Caco-2 (cell line): Measurements from ENCODE around the gene STXBP1. TPM values are rescaled to one million over a fixed set of nuclear protein-coding genes. Genes with fewer than 3 reads are reported as not detected.

Source experiments
- BruUV-seq: library from RNA; stranded (reverse); fragments of 400-500 nt; replicated peaks from 2 replicates; lab custom pipeline; 2021; lab: Mats Ljungman, UMichigan
- CTCF ChIA-PET: fragments of 300-600 bp; sonication (Branson Sonifier 250); formaldehyde crosslinking; loops from one replicate; lab custom pipeline; 2022; ENCODE audit warnings: antibody characterized with exemption; lab: Charles Lee
- POLR2A ChIA-PET: fragments of 300-600 bp; sonication (Branson Sonifier 250); formaldehyde crosslinking; loops from one replicate; lab custom pipeline; 2022; ENCODE audit warnings: antibody characterized with exemption; lab: Charles Lee
- DNase-seq, 2 experiments: peaks; one replicate each; pipeline versions ENCODE4 v3.0.0 to v3.0.0-alpha.2; 2020 to 2022
- H3K27me3 ChIP-seq: replicated peaks from 2 replicates; pipeline ENCODE4 v1.6.0; 2011; ENCODE audit warnings: low read length; ENCODE audit not compliant: control insufficient read depth, insufficient read depth
- H3K36me3 ChIP-seq: 2 replicates; pipeline ENCODE4 v1.5.1; 2011; ENCODE audit warnings: low read length; ENCODE audit not compliant: control insufficient read depth, insufficient read depth
- H3K4me1 ChIP-seq: fragments of 250-450 bp; sonication (Bioruptor Pico); 2 replicates; pipeline ENCODE4 v1.5.1; 2020; ENCODE audit warnings: mild to moderate bottlenecking
- H3K4me3 ChIP-seq: 2 replicates; pipeline ENCODE4 v1.5.1; 2011; ENCODE audit warnings: low read depth, mild to moderate bottlenecking, control low read depth, low read length
- H3K9me3 ChIP-seq: fragments of 250-450 bp; sonication (Bioruptor Pico); 2 replicates; pipeline ENCODE4 v1.5.1; 2020; ENCODE audit warnings: mild to moderate bottlenecking, moderate library complexity
- H3K27ac Mint-ChIP-seq: one replicate; pipeline ENCODE4 v1.8.0; 2022; ENCODE audit warnings: mixed read lengths; ENCODE audit not compliant: unreplicated experiment
- H3K27me3 Mint-ChIP-seq: one replicate; pipeline ENCODE4 v1.8.0; 2022; ENCODE audit warnings: mixed read lengths; ENCODE audit not compliant: insufficient read depth, unreplicated experiment
- H3K36me3 Mint-ChIP-seq: one replicate; pipeline ENCODE4 v1.8.0; 2022; ENCODE audit warnings: mild to moderate bottlenecking, mixed read lengths; ENCODE audit not compliant: insufficient read depth, unreplicated experiment
- H3K4me1 Mint-ChIP-seq: one replicate; pipeline ENCODE4 v1.8.0; 2022; ENCODE audit warnings: low read depth, mixed read lengths; ENCODE audit not compliant: unreplicated experiment
- H3K4me3 Mint-ChIP-seq: one replicate; pipeline ENCODE4 v1.8.0; 2022; ENCODE audit warnings: mild to moderate bottlenecking, moderate library complexity, mixed read lengths; ENCODE audit not compliant: unreplicated experiment
- H3K9me3 Mint-ChIP-seq: one replicate; pipeline ENCODE4 v1.8.0; 2022; ENCODE audit warnings: mixed read lengths; ENCODE audit not compliant: unreplicated experiment
- intact Hi-C: fragments of 100-400 bp; cut with micrococcal nuclease; formaldehyde crosslinking; loops from one replicate; pipeline ENCODE4 v1.10.0; 2022; ENCODE audit not compliant: unreplicated experiment
- total RNA-seq: library from RNA; stranded (reverse); gene quantifications from 2 replicates; pipeline ENCODE4 v1.2.3, GENCODE V29; 2022
- TF ChIP-seq, protein P1 (sequence below), 2 experiments: fragments of 200-600 bp in 1 of 2; IDR thresholded peaks; 1 replicate in 1 of 2; 2 replicates in 1 of 2; pipeline versions ENCODE4 v1.5.1 to v1.8.0; 2011 to 2022; ENCODE audit warnings: antibody characterized with exemption in 1 of 2, control low read depth in 1 of 2, inconsistent platforms in 1 of 2, low read depth in 1 of 2, low read length in 1 of 2, mild to moderate bottlenecking in 1 of 2, moderate library complexity in 1 of 2; ENCODE audit not compliant: insufficient read depth in 1 of 2, severe bottlenecking in 1 of 2, unreplicated experiment in 1 of 2

Gene STXBP1
- total RNA-seq, 1 experiment from 2014 or later = 5.5 TPM

DNA sequence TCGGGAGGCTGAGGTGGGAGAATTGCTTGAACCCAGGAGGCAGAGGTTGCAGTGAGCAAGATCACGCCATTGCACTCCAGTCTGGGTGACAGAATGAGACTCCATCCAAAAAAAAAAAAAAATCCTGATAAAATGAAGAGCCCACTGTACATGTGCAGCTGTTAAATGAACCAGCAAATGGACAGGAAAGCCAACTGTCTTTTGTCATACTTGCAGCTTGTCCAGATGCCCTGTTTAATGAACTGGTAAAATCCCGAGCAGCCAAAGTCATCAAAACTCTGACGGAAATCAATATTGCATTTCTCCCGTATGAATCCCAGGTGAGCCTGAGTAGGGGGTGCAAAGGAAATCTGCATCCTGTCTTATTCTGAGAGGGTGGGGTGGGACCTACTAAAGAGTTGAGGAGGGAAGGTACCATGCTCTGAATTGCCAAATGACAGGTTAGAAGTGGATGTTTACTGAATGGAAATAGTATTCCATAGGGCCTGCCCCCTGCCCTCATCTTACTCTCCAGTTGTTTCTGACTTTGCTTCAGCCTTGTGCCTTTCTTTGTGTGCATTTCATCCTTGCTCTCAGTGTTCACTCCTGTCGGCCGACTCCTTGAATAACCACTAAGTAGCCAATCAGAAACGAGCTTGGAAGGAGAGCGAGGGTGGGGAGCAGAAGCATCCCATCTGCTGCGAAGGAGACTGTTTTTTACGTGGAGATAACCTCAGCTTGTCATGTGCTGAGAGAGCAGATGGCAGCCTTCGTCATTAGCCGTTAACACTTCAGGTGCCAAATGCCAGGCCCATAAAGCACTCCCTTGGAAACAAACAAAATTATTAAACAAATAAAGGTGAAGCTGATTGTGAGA lies 49.0 kb downstream of the STXBP1 start:
- no peak overlapping the region for H3K27ac Mint-ChIP-seq
- ChIA-PET POLR2A (no interaction called here), CTCF (interaction anchor here (0.5 kb wide), 1 partner anchor 67 kb away, joined by 7 read pairs; no protein-coding TSS in a partner anchor)
- Histone ChIP-seq H3K9me3 (no peaks in the 10 kb centered on the region), H3K4me1 (no peaks in the 10 kb centered on the region), H3K27me3 (no peaks in the 10 kb centered on the region), H3K4me3 (no peak overlapping the region), H3K36me3 (no peaks in the 10 kb centered on the region)
- intact Hi-C loops = no loop called here
- no TSS peak for BruUV-seq
- no peaks in the 10 kb centered on the region for H3K36me3 Mint-ChIP-seq
- DNase-seq = no peak
- TF ChIP-seq, protein P1, sequence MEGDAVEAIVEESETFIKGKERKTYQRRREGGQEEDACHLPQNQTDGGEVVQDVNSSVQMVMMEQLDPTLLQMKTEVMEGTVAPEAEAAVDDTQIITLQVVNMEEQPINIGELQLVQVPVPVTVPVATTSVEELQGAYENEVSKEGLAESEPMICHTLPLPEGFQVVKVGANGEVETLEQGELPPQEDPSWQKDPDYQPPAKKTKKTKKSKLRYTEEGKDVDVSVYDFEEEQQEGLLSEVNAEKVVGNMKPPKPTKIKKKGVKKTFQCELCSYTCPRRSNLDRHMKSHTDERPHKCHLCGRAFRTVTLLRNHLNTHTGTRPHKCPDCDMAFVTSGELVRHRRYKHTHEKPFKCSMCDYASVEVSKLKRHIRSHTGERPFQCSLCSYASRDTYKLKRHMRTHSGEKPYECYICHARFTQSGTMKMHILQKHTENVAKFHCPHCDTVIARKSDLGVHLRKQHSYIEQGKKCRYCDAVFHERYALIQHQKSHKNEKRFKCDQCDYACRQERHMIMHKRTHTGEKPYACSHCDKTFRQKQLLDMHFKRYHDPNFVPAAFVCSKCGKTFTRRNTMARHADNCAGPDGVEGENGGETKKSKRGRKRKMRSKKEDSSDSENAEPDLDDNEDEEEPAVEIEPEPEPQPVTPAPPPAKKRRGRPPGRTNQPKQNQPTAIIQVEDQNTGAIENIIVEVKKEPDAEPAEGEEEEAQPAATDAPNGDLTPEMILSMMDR (IDR thresholded peaks at IDR 0.05; ENCODE audit: insufficient read depth in 1 of 2, low read depth in 1 of 2, low read length in 1 of 2, severe bottlenecking in 1 of 2, unreplicated experiment in 1 of 2) = no peak
- H3K9me3 Mint-ChIP-seq = no peaks in the 10 kb centered on the region
- H3K27me3 Mint-ChIP-seq = peaks cover 6% of the 10 kb centered on the region
- H3K4me3 Mint-ChIP-seq = no peak overlapping the region
- no peaks in the 10 kb centered on the region for H3K4me1 Mint-ChIP-seq

DNA sequence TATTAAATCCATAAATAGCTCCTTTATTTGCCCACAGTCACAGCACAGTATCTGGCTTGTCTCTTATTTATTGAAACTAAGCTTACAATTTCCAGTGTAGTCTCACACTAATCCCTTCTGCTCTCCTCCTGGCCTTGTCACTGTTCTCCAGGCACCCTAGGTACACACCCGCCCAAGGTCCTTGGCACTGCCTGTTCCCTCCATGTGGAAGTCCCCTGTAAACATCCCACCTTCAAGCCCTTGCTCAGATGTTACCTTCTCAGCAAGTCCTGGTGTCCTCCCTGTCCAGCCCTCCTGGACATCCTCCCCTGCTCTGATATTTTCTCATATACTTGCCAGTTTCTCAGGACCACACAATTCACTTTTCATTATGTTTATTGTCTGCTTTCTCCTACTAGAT lies 50.5 kb downstream of the STXBP1 start:
- TF ChIP-seq, protein P1 (IDR thresholded peaks at IDR 0.05; ENCODE audit: insufficient read depth in 1 of 2, low read depth in 1 of 2, low read length in 1 of 2, severe bottlenecking in 1 of 2, unreplicated experiment in 1 of 2) = no peak
- H3K4me1 Mint-ChIP-seq = no peaks in the 10 kb centered on the region
- ChIA-PET CTCF (no interaction called here), POLR2A (no interaction called here)
- H3K9me3 ChIP-seq = no peaks in the 10 kb centered on the region
- H3K36me3 Mint-ChIP-seq = no peaks in the 10 kb centered on the region
- no peaks in the 10 kb centered on the region for H3K4me1 ChIP-seq
- H3K27ac Mint-ChIP-seq = no peak overlapping the region
- H3K4me3 ChIP-seq = no peak overlapping the region
- peaks cover 6% of the 10 kb centered on the region for H3K27me3 Mint-ChIP-seq
- no peak overlapping the region for H3K4me3 Mint-ChIP-seq
- intact Hi-C loops = no loop called here
- H3K36me3 ChIP-seq = no peaks in the 10 kb centered on the region
- BruUV-seq = no TSS peak
- no peak for DNase-seq
- H3K9me3 Mint-ChIP-seq = no peaks in the 10 kb centered on the region
- no peaks in the 10 kb centered on the region for H3K27me3 ChIP-seq

DNA sequence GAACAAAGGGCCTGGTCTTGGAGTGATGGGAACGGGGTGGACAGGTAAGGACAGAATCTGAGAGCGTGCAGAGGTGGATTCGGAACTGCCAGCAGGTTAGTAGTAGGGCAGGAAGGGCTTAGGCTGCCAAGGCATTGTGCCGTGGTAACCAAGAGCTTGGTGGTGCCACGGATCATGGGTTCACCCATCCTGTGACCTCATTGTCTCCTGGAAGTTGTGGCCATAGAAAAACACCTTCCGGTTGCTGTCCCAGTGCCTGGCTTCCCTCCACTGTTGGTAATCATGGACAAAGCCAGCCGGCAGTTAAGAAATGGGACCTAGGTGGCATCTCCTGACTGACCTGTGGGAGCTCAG lies 52.2 kb downstream of the STXBP1 start:
- ChIA-PET POLR2A (no interaction called here), CTCF (no interaction called here)
- Histone ChIP-seq H3K27me3 (no peaks in the 10 kb centered on the region), H3K36me3 (no peaks in the 10 kb centered on the region), H3K4me1 (no peaks in the 10 kb centered on the region), H3K9me3 (no peaks in the 10 kb centered on the region), H3K4me3 (no peak overlapping the region)
- no TSS peak for BruUV-seq
- no peaks in the 10 kb centered on the region for H3K36me3 Mint-ChIP-seq
- H3K27me3 Mint-ChIP-seq = peaks cover 6% of the 10 kb centered on the region
- no peaks in the 10 kb centered on the region for H3K9me3 Mint-ChIP-seq
- TF ChIP-seq, protein P1 (IDR thresholded peaks at IDR 0.05; ENCODE audit: insufficient read depth in 1 of 2, low read depth in 1 of 2, low read length in 1 of 2, severe bottlenecking in 1 of 2, unreplicated experiment in 1 of 2) = no peak
- no peaks in the 10 kb centered on the region for H3K4me1 Mint-ChIP-seq
- H3K27ac Mint-ChIP-seq = no peak overlapping the region
- H3K4me3 Mint-ChIP-seq = no peak overlapping the region
- intact Hi-C loops = no loop called here
- DNase-seq = no peak
